GM12878 (cell line): ENCODE data around the gene PPP4R4. TPM values are rescaled to one million over a fixed set of nuclear protein-coding genes. Genes with fewer than 3 reads are reported as not detected.

Source experiments
- ATAC-seq: fragments of 200-7000 bp; cut with Tn5 transposase; 3 replicates; pipeline ENCODE4 v1.9.1; 2020; ENCODE audit warnings: mild to moderate bottlenecking, moderate library complexity
- BruUV-seq: library from RNA; stranded (reverse); fragments of 400-500 nt; replicated peaks from 2 replicates; lab custom pipeline; 2021; lab: Mats Ljungman, UMichigan
- CTCF ChIA-PET: fragments of 300-600 bp; sonication (Branson Sonifier 250); formaldehyde crosslinking; extraction: SDS; loops from one replicate; lab custom pipeline; 2021; ENCODE audit warnings: inconsistent platforms; lab: Yijun Ruan, JAX
- POLR2A ChIA-PET: fragments of 350-600 bp; formaldehyde crosslinking; extraction: SDS; loops from one replicate; lab custom pipeline; 2021; ENCODE audit warnings: inconsistent platforms; lab: Charles Lee
- RAD21 ChIA-PET: fragments of 300-600 bp; sonication (Branson Sonifier 250); formaldehyde crosslinking; loops from one replicate; lab custom pipeline; 2023; ENCODE audit warnings: antibody characterized with exemption; ENCODE audit not compliant: unreplicated experiment; lab: Charles Lee
- SMC1A ChIA-PET: fragments of 300-600 bp; sonication (Branson Sonifier 250); formaldehyde crosslinking; loops from one replicate; lab custom pipeline; 2023; ENCODE audit not compliant: unreplicated experiment, uncharacterized antibody; lab: Charles Lee
- DNase-seq: peaks from one replicate; pipeline ENCODE4 v3.0.0-alpha.2; 2011; ENCODE audit warnings: low read depth, low spot score
- FAIRE-seq: peaks from 3 replicates; lab custom pipeline; 2011; peaks lifted over from hg19 to GRCh38; lab: Jason Lieb, UNC
- H2AFZ ChIP-seq: 2 replicates; pipeline ENCODE4 v1.6.0; 2011; ENCODE audit warnings: low read depth, low read length, control low read depth; ENCODE audit not compliant: control insufficient read depth
- H3K27ac ChIP-seq: 2 replicates; pipeline ENCODE4 v1.5.1; 2011; ENCODE audit warnings: control low read depth; ENCODE audit not compliant: control insufficient read depth, insufficient read depth
- H3K27me3 ChIP-seq, 2 experiments: replicated peaks in 1 of 2; 2 replicates each; pipeline versions ENCODE4 v1.6.0 to v1.6.1; 2011; ENCODE audit warnings: low read length in 1 of 2; ENCODE audit not compliant: control insufficient read depth in 2 of 2, insufficient read depth in 2 of 2
- H3K36me3 ChIP-seq, 2 experiments: 2 replicates each; pipeline ENCODE4 v1.5.1; 2011; ENCODE audit warnings: low read length in 1 of 2; ENCODE audit not compliant: control insufficient read depth in 2 of 2, insufficient read depth in 2 of 2
- H3K4me1 ChIP-seq: 2 replicates; pipeline ENCODE4 v1.6.1; 2011; ENCODE audit warnings: mild to moderate bottlenecking, low read length, moderate library complexity, mixed read lengths; ENCODE audit not compliant: control insufficient read depth, insufficient read depth
- H3K4me2 ChIP-seq: 2 replicates; pipeline ENCODE4 v1.6.0; 2011; ENCODE audit warnings: control low read depth; ENCODE audit not compliant: control insufficient read depth, insufficient read depth
- H3K4me3 ChIP-seq: fragments of 200-600 bp; sonication (generic); 2 replicates; pipeline ENCODE4 v1.5.1; 2016
- H3K79me2 ChIP-seq: 2 replicates; pipeline ENCODE4 v1.6.0; 2011; ENCODE audit warnings: low read length; ENCODE audit not compliant: control insufficient read depth, insufficient read depth
- H3K9ac ChIP-seq: 2 replicates; pipeline ENCODE4 v1.8.0; 2011; ENCODE audit warnings: low read length, control low read depth, mixed read lengths; ENCODE audit not compliant: control insufficient read depth, insufficient read depth
- H3K9me3 ChIP-seq: replicated peaks from 3 replicates; pipeline ENCODE4 v1.5.1; 2011; ENCODE audit warnings: mild to moderate bottlenecking, low read length; ENCODE audit not compliant: control insufficient read depth, insufficient read depth
- H4K20me1 ChIP-seq: 2 replicates; pipeline ENCODE4 v1.6.0; 2011; ENCODE audit not compliant: control insufficient read depth, insufficient read depth
- BCLAF1 ChIP-seq: fragments of 450-650 bp; IDR thresholded peaks from 2 replicates; pipeline ENCODE4 v1.6.1; 2017; ENCODE audit warnings: antibody characterized with exemption, mild to moderate bottlenecking, moderate library complexity
- BHLHE40 ChIP-seq, 2 experiments: fragments of 450-650 bp in 1 of 2; IDR thresholded peaks; 2 replicates each; pipeline ENCODE4 v1.6.1; 2011 to 2017; ENCODE audit warnings: low read depth in 2 of 2, borderline replicate concordance in 1 of 2, improper control_type of control experiment in 1 of 2, low read length in 1 of 2, mild to moderate bottlenecking in 1 of 2
- EGR1 ChIP-seq, 2 experiments: IDR thresholded peaks; 1 replicate in 1 of 2; 2 replicates in 1 of 2; pipeline ENCODE4 v1.6.1; 2011 to 2012; ENCODE audit warnings: low read depth in 2 of 2, low read length in 2 of 2, borderline replicate concordance in 1 of 2, mild to moderate bottlenecking in 1 of 2, moderate library complexity in 1 of 2
- GABPA ChIP-seq: IDR thresholded peaks from 2 replicates; pipeline ENCODE4 v1.6.1; 2014; ENCODE audit warnings: antibody characterized with exemption, low read depth, mild to moderate bottlenecking, inconsistent platforms
- NKRF ChIP-seq: fragments of 450-650 bp; conservative IDR thresholded peaks from 2 replicates; pipeline ENCODE4 v1.6.1; 2017; ENCODE audit warnings: mild to moderate bottlenecking, moderate library complexity
- POLR2A ChIP-seq: IDR thresholded peaks from 2 replicates; pipeline ENCODE4 v1.6.1; 2011; ENCODE audit warnings: low read depth, mild to moderate bottlenecking, low read length
- POLR2AphosphoS5 ChIP-seq: IDR thresholded peaks from 2 replicates; pipeline ENCODE4 v1.6.1; 2011; ENCODE audit warnings: mild to moderate bottlenecking, low read length, inconsistent platforms
- TCF3 ChIP-seq: IDR thresholded peaks from 2 replicates; pipeline ENCODE4 v1.6.1; 2012; ENCODE audit warnings: low read depth, mild to moderate bottlenecking, low read length, borderline replicate concordance; ENCODE audit not compliant: insufficient read depth
- ZBED1 ChIP-seq: IDR thresholded peaks from 2 replicates; pipeline ENCODE4 v1.6.1; 2016; ENCODE audit warnings: borderline replicate concordance
- ZSCAN29 ChIP-seq: fragments of 450-650 bp; IDR thresholded peaks from 2 replicates; pipeline ENCODE4 v1.6.1; 2017; ENCODE audit warnings: mild to moderate bottlenecking, moderate library complexity
- WGBS: methylation state at CpG from one replicate; pipeline ENCODE4 v1.1.6; 2016; ENCODE audit warnings: low lambda C conversion rate; ENCODE audit not compliant: insufficient replicate concordance, insufficient coverage; ENCODE audit errors: missing lambda C conversion rate; 5-methylcytosine and 5-hydroxymethylcytosine counted together
- in situ Hi-C: fragments of 300-500 bp; cut with MboI; formaldehyde crosslinking; loops from 9 replicates; pipeline ENCODE4 v1.14.3; 2018; ENCODE audit warnings: mixed read lengths
- intact Hi-C: fragments of 100-400 bp; cut with micrococcal nuclease; formaldehyde crosslinking; loops from one replicate; pipeline ENCODE4 v1.14.2; 2022; ENCODE audit not compliant: unreplicated experiment
- polyA plus RNA-seq, 11 experiments: library from polyadenylated mRNA; depleted of rRNA in 4 of 11; unstranded in 6 of 11; stranded (reverse) in 5 of 11; fragments of >200 nt; fragmentation: Nextera tagmentation in 4 of 11; fragmentation: Illumina TruSeq in 1 of 11; extraction: Ambion mirVana in 4 of 11; extraction: Trizol in 1 of 11; gene quantifications; 1 replicate in 1 of 11; 2 replicates in 10 of 11; pipeline versions ENCODE4 v1.2.1 to v1.2.3, GENCODE V29; 2011 to 2016; ENCODE audit warnings: inconsistent platforms in 2 of 11, missing spikeins in 2 of 11, low read depth in 1 of 11
- total RNA-seq, 4 experiments: library from RNA; depleted of rRNA in 3 of 4; stranded (reverse); fragments of >200 nt in 3 of 4; fragmentation: Illumina TruSeq in 1 of 4; extraction: Trizol in 1 of 4; gene quantifications; 2 replicates each; pipeline versions ENCODE4 v1.2.1 to v1.2.3, GENCODE V29; 2013 to 2021

PPP4R4 gene
- total and polyA plus RNA-seq, 10 of the 15 experiments (the other 5 are each of a cell fraction or from before 2014, with no cell fraction given) = 0.01 to 0.13 (median 0.08) TPM; not detected in 4

GRCh38 chr14:94172545-94172944 lies 1.6 kb upstream of the PPP4R4 start:
- peaks cover 0 to 22% of the 10 kb centered on the region in 2 experiments; a peak in 2 of 4 replicates for H3K27me3 ChIP-seq
- no peaks in the 10 kb centered on the region; the same call in 1 of the 2 replicates for H3K4me1 ChIP-seq
- no peak for FAIRE-seq
- intact Hi-C loops = no loop called here
- DNase-seq = no peak
- ATAC-seq = no peak
- RAD21 ChIA-PET = no interaction called here
- no peak overlapping the region for H3K9ac ChIP-seq
- BruUV-seq = no TSS peak
- H3K36me3 ChIP-seq = no peaks in the 10 kb centered on the region
- POLR2A ChIA-PET = no interaction called here
- H2AFZ ChIP-seq = no peak overlapping the region
- WGBS = 81% methylated on average over 5 of the region's 5 CpGs
- CTCF ChIA-PET = no interaction called here
- SMC1A ChIA-PET = no interaction called here
- no peak overlapping the region for H3K4me2 ChIP-seq
- no peak overlapping the region for H3K27ac ChIP-seq
- no peaks in the 10 kb centered on the region for H4K20me1 ChIP-seq
- no peak overlapping the region for H3K4me3 ChIP-seq
- no peaks in the 10 kb centered on the region for H3K79me2 ChIP-seq
- in situ Hi-C loops = no loop called here
- no peaks in the 10 kb centered on the region; the same call in 2 of the 3 replicates for H3K9me3 ChIP-seq
- no peak for TF ChIP-seq POLR2A
- no peak for TF ChIP-seq TCF3
- TF ChIP-seq POLR2AphosphoS5 = no peak
- TF ChIP-seq NKRF = no peak
- TF ChIP-seq BHLHE40 (IDR thresholded peaks at IDR 0.05; ENCODE audit: borderline replicate concordance in 1 of 2, low read depth in 2 of 2, low read length in 1 of 2) = no peak
- TF ChIP-seq EGR1 (IDR thresholded peaks at IDR 0.05; ENCODE audit: borderline replicate concordance in 1 of 2, low read depth in 2 of 2, low read length in 2 of 2) = no peak
- no peak for TF ChIP-seq GABPA
- no peak for TF ChIP-seq ZSCAN29
- TF ChIP-seq BCLAF1 = no peak
- TF ChIP-seq ZBED1 = no peak
